Thyroid gland (tissue), 4 donors: Measurements from ENCODE around the gene ZBTB7C. TPM values are rescaled to one million over a fixed set of nuclear protein-coding genes. Genes with fewer than 3 reads are reported as not detected.

Source experiments
- DNase-seq, 2 donors: peaks; one replicate each; pipeline ENCODE4 v3.0.0-alpha.2; 2019
- H3K27ac ChIP-seq, 3 donors: fragments of 200-600 bp; sonication (generic); 1 replicate in 2 of 3; 2 replicates in 1 of 3; pipeline ENCODE4 v1.5.1; 2016 to 2019; ENCODE audit warnings: mild to moderate bottlenecking in 1 of 3, moderate library complexity in 1 of 3
- H3K27me3 ChIP-seq: fragments of 200-600 bp; sonication (generic); one replicate; pipeline ENCODE4 v1.5.1; 2019
- H3K36me3 ChIP-seq, 2 donors: fragments of 200-600 bp; sonication (generic); one replicate each; pipeline ENCODE4 v1.5.1; 2016 to 2019
- H3K4me1 ChIP-seq, 2 donors: fragments of 200-600 bp; sonication (generic); one replicate each; pipeline ENCODE4 v1.5.1; 2017 to 2019
- H3K4me3 ChIP-seq, 3 donors: fragments of 200-600 bp; sonication (generic); replicated peaks in 1 of 3; 1 replicate in 2 of 3; 2 replicates in 1 of 3; pipeline ENCODE4 v1.5.1; 2016; ENCODE audit warnings: mild to moderate bottlenecking in 1 of 3
- H3K9me3 ChIP-seq: fragments of 200-600 bp; sonication (generic); one replicate; pipeline ENCODE4 v1.5.1; 2017
- POLR2A ChIP-seq, 2 donors: fragments of 450-650 bp; IDR thresholded peaks; one replicate each; pipeline ENCODE4 v1.6.1; 2017; ENCODE audit warnings: antibody characterized with exemption in 2 of 2, mild to moderate bottlenecking in 2 of 2, moderate library complexity in 1 of 2
- WGBS, 2 donors: methylation state at CpG; one replicate each; pipeline ENCODE4 v1.1.5; 2017; 5-methylcytosine and 5-hydroxymethylcytosine counted together
- intact Hi-C: fragments of 100-400 bp; cut with DNase I; formaldehyde crosslinking; loops from one replicate; pipeline ENCODE4 v1.15.1; 2023
- total RNA-seq, 4 donors: library from RNA; depleted of rRNA; stranded (reverse); fragments of >200 nt; gene quantifications; one replicate each; pipeline ENCODE4 v1.2.3, GENCODE V29; 2016
- TF ChIP-seq, protein P1 (sequence below), 6 experiments: fragments of 200-600 bp in 3 of 6; fragments of 450-650 bp in 3 of 6; sonication (generic) in 3 of 6; IDR thresholded peaks; one replicate each; pipeline ENCODE4 v1.5.1; 2016 to 2019; ENCODE audit warnings: antibody characterized with exemption in 6 of 6, mild to moderate bottlenecking in 2 of 6, inconsistent platforms in 1 of 6, moderate library complexity in 1 of 6

The ZBTB7C gene
- total RNA-seq, 4 donors from 2014 or later: 41.7 to 66.7 (median 49.5) TPM

DNA sequence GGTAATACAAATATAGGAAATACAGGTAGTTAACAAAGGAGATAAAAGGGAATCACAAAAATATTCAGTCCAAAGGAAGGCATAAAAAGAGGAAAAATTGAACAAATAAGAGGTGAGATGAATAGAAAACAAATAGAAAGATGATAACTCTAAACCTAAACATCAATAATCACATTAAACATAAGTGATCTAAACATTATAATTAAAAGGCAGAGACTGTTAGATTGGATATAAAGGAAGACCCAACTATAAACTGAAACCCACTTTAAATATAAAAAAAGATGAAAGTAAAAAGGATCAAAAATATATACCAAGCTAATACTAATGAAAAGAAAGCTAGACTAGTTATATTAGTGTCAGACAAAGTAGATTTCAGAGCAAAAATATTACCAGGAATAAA, 152.3 kb downstream of the ZBTB7C start:
- H3K27me3 ChIP-seq: no peaks in the 10 kb centered on the region
- TF ChIP-seq POLR2A (IDR thresholded peaks at IDR 0.05): no peak
- TF ChIP-seq, protein P1, sequence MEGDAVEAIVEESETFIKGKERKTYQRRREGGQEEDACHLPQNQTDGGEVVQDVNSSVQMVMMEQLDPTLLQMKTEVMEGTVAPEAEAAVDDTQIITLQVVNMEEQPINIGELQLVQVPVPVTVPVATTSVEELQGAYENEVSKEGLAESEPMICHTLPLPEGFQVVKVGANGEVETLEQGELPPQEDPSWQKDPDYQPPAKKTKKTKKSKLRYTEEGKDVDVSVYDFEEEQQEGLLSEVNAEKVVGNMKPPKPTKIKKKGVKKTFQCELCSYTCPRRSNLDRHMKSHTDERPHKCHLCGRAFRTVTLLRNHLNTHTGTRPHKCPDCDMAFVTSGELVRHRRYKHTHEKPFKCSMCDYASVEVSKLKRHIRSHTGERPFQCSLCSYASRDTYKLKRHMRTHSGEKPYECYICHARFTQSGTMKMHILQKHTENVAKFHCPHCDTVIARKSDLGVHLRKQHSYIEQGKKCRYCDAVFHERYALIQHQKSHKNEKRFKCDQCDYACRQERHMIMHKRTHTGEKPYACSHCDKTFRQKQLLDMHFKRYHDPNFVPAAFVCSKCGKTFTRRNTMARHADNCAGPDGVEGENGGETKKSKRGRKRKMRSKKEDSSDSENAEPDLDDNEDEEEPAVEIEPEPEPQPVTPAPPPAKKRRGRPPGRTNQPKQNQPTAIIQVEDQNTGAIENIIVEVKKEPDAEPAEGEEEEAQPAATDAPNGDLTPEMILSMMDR (IDR thresholded peaks at IDR 0.05): no peak
- no peaks in the 10 kb centered on the region for H3K4me1 ChIP-seq
- H3K4me3 ChIP-seq: no peak overlapping the region
- intact Hi-C loops: no loop called here
- no peaks in the 10 kb centered on the region for H3K36me3 ChIP-seq
- no peak for DNase-seq
- no peaks in the 10 kb centered on the region for H3K9me3 ChIP-seq
- H3K27ac ChIP-seq: no peak overlapping the region

DNA sequence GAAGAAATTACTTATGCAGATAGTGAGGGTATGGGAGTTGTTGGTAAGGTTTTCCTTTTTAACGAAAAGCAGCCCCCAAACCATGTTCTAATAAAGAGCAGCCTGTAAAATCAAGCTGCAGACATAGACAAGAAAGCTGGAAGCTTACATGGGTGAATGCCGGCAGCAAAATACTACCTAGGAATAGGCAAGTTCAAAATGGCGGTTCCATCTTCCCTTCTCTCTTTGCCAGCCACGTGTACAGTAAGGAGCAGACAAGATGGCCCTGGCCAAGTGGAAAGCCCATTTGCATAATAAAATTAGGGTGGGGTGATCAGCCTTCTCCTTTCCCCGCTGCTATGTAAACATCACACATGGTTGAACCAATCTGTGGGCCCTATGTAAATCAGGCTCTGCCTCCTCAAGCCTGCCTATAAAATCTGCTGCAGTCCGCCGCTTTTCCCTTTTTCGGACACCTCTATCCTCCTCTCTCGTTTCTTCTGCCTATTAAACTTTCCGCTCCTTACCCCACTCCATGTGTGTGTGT, 155.0 kb downstream of the ZBTB7C start:
- Histone ChIP-seq H3K27me3 (no peaks in the 10 kb centered on the region), H3K36me3 (no peaks in the 10 kb centered on the region), H3K4me1 (peaks cover 0 to 3% of the 10 kb centered on the region in 2 donors), H3K9me3 (no peaks in the 10 kb centered on the region), H3K27ac (no peak overlapping the region), H3K4me3 (no peak overlapping the region)
- DNase-seq: no peak
- intact Hi-C loops: no loop called here
- TF ChIP-seq, protein P1 (IDR thresholded peaks at IDR 0.05): no peak
- no peak for TF ChIP-seq POLR2A (IDR thresholded peaks at IDR 0.05)
- 91 to 93% methylated on average over 10 of the region's 10 CpGs for WGBS, 2 donors

DNA sequence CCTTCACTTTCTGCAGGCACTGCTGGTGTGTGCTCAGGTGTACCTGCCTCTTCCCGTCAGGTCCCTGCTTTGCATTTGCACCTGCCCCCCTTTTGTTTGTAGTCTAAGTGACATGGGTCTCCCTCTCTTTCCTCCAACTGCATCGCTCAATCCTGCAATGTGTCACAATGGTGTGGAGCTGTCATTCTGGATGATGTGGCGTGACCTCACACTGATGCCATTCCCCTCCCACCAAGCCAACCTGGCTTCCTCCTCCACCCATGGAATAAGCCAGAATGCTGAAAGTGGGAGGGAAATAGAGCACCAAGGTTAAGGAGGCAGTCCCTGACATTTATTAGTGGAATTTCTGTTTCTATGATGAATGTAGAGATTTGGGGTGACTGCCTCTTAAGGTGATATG, 156.7 kb downstream of the ZBTB7C start:
- H3K36me3 ChIP-seq: no peaks in the 10 kb centered on the region
- no peak for DNase-seq
- peaks cover 0 to 3% of the 10 kb centered on the region in 2 donors for H3K4me1 ChIP-seq
- no peak overlapping the region for H3K4me3 ChIP-seq
- TF ChIP-seq POLR2A (IDR thresholded peaks at IDR 0.05): no peak
- TF ChIP-seq, protein P1 (IDR thresholded peaks at IDR 0.05): no peak
- no peaks in the 10 kb centered on the region for H3K9me3 ChIP-seq
- H3K27ac ChIP-seq: no peak overlapping the region
- WGBS, 2 donors: 93 to 95% methylated on average over 3 of the region's 3 CpGs
- intact Hi-C loops: no loop called here
- no peaks in the 10 kb centered on the region for H3K27me3 ChIP-seq

DNA sequence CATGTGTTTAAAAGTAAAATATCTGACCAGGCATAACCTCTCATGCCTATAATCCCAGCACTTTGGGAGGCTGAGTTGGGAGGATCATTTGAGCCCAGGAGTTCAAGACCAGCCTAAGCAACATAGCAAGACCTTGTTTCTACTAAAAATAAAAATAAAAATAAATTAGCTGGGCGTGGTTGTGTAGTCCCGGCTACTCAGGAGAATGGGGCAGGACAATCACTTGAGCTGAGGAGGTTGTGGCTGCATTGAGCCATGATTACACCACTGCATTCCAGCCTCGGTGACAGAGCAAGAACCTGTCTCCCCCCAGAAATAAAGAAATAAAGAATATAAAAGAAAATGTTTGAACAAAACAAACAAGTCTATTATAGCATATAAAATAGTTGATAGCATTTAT, 158.3 kb downstream of the ZBTB7C start:
- no peak for DNase-seq
- no peak for TF ChIP-seq POLR2A (IDR thresholded peaks at IDR 0.05)
- TF ChIP-seq, protein P1 (IDR thresholded peaks at IDR 0.05): no peak
- Histone ChIP-seq H3K36me3 (no peaks in the 10 kb centered on the region), H3K27ac (no peak overlapping the region), H3K4me3 (no peak overlapping the region), H3K4me1 (peaks cover 0 to 3% of the 10 kb centered on the region in 2 donors), H3K9me3 (no peaks in the 10 kb centered on the region), H3K27me3 (no peaks in the 10 kb centered on the region)
- intact Hi-C loops: no loop called here
- 71 to 76% methylated on average over 3 of the region's 3 CpGs for WGBS, 2 donors

DNA sequence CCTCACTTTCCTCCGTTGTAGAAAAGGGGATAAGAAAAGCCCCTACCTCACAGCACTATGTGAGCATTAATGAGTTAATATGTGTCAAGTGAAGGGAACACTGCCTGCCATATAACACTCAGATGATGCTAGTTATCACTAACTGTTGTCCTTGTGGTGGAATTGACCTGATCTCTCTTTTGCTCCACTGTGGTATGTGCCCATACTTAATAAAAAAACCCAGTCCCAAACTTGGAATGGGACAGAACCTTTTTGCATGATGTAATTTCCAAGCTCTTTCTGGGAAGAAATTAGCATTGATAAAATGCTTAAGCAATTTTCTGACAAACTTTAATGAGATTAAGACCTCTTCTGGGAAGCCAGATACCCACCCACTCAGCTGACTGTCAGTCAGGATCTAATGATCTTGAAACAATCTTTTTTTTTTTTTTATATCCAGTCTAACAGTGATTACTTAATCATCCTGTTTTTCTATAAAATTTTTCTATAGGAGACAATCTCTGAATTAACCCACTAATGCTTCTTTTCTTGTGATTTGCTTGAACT, 158.7 kb downstream of the ZBTB7C start:
- H3K4me3 ChIP-seq: no peak overlapping the region
- H3K36me3 ChIP-seq: no peaks in the 10 kb centered on the region
- H3K4me1 ChIP-seq: peaks cover 0 to 3% of the 10 kb centered on the region in 2 donors
- no peak for TF ChIP-seq POLR2A (IDR thresholded peaks at IDR 0.05)
- TF ChIP-seq, protein P1 (IDR thresholded peaks at IDR 0.05): no peak
- no peaks in the 10 kb centered on the region for H3K27me3 ChIP-seq
- 92 to 93% methylated on average over 1 of the region's 1 CpG for WGBS, 2 donors
- H3K9me3 ChIP-seq: no peaks in the 10 kb centered on the region
- no peak overlapping the region for H3K27ac ChIP-seq
- no peak for DNase-seq
- intact Hi-C loops: no loop called here
